Measurements from ENCODE around the gene MS4A4A. TPM values are rescaled to one million over a fixed set of nuclear protein-coding genes. Genes with fewer than 3 reads are reported as not detected.

The MS4A4A gene
- total and polyA plus RNA-seq, 2 of the 8 experiments (the other 6 are each of a cell fraction or from before 2014, with no cell fraction given): not detected

GRCh38 chr11:60339356-60339755, 58.9 kb downstream of the MS4A4A start (continued):
- TF ChIP-seq RNF2 (IDR thresholded peaks at IDR 0.05; ENCODE audit: borderline replicate concordance, low read depth, low read length, missing control alignments, poor library complexity, severe bottlenecking): no peak
- no peak for TF ChIP-seq ZNF274 (IDR thresholded peaks at IDR 0.05; ENCODE audit: borderline replicate concordance, extremely low read depth, low read length)
- TF ChIP-seq RFX5 (IDR thresholded peaks at IDR 0.05; ENCODE audit: borderline replicate concordance, low read depth, low read length): no peak
- no peak for TF ChIP-seq CTBP2 (IDR thresholded peaks at IDR 0.05; ENCODE audit: borderline replicate concordance, insufficient read depth, insufficient read length, low read length)
